Measurements from ENCODE around the gene C12orf42. TPM values are rescaled to one million over a fixed set of nuclear protein-coding genes. Genes with fewer than 3 reads are reported as not detected.
"Not testable (repeated sequence)": the region's sequence is repeated elsewhere in the genome, so short reads cannot be mapped to it uniquely, and the experiment has no call there.

The C12orf42 gene
- total RNA-seq, 1 donor from 2014 or later, result 0.89 TPM

- intact Hi-C loops (cut with DNase I); DNase-seq (ENCODE audit: low spot score); ATAC-seq: not testable (repeated sequence)
These were observed 61.3 kb downstream of the C12orf42 start for GRCh38 chr12:103434165-103435105.

GRCh38 chr12:103431950-103432349 is 63.8 kb downstream of the C12orf42 start:
- intact Hi-C loops (cut with DNase I), result no loop called here
- DNase-seq (ENCODE audit: low spot score) (no peak), ATAC-seq (no peak)

GRCh38 chr12:103431387-103431786 is 64.4 kb downstream of the C12orf42 start:
- DNase-seq (ENCODE audit: low spot score) (no peak), ATAC-seq (no peak)
- intact Hi-C loops (cut with DNase I), result no loop called here

GRCh38 chr12:103425674-103426073 is 70.1 kb downstream of the C12orf42 start:
- DNase-seq (ENCODE audit: low spot score); intact Hi-C loops (cut with DNase I); ATAC-seq: not testable (repeated sequence)

GRCh38 chr12:103424849-103425586 is 70.8 kb downstream of the C12orf42 start:
- intact Hi-C loops (cut with DNase I); ATAC-seq; DNase-seq (ENCODE audit: low spot score): not testable (repeated sequence)

GRCh38 chr12:103423516-103423910 is 72.3 kb downstream of the C12orf42 start:
- DNase-seq (ENCODE audit: low spot score), result no peak
- intact Hi-C loops (cut with DNase I), result no loop called here
- no peak for ATAC-seq

GRCh38 chr12:103422746-103423515 is 72.8 kb downstream of the C12orf42 start:
- DNase-seq (ENCODE audit: low spot score) (no peak), ATAC-seq (no peak)
- intact Hi-C loops (cut with DNase I), result no loop called here

GRCh38 chr12:103422328-103422727 is 73.4 kb downstream of the C12orf42 start:
- ATAC-seq (no peak), DNase-seq (ENCODE audit: low spot score) (no peak)
- intact Hi-C loops (cut with DNase I), result no loop called here

- DNase-seq (ENCODE audit: low spot score) (no peak), ATAC-seq (no peak)
- intact Hi-C loops (cut with DNase I), result no loop called here
These were observed 74.4 kb downstream of the C12orf42 start for GRCh38 chr12:103421402-103421801.

GRCh38 chr12:103415681-103416080 is 80.1 kb downstream of the C12orf42 start:
- intact Hi-C loops (cut with DNase I), result no loop called here
- DNase-seq (ENCODE audit: low spot score) (no peak), ATAC-seq (no peak)

GRCh38 chr12:103401421-103401820 is 94.3 kb downstream of the C12orf42 start:
- ATAC-seq, result no peak
- intact Hi-C loops (cut with DNase I), result no loop called here

GRCh38 chr12:103399986-103400385 is 95.8 kb downstream of the C12orf42 start:
- intact Hi-C loops (cut with DNase I), result no loop called here
- DNase-seq (ENCODE audit: low spot score) (no peak), ATAC-seq (peak; percentile 44)

More at GRCh38 chr12:103401421-103401820, 94.3 kb downstream of the C12orf42 start:
- DNase-seq (ENCODE audit: low spot score), result no peak

- ATAC-seq (no peak), DNase-seq (ENCODE audit: low spot score) (no peak)
- intact Hi-C loops (cut with DNase I), result no loop called here
These were observed 98.2 kb downstream of the C12orf42 start for GRCh38 chr12:103397536-103397935.

- DNase-seq (ENCODE audit: low spot score) (no peak), ATAC-seq (no peak)
- intact Hi-C loops (cut with DNase I), result no loop called here
These were observed 103.0 kb downstream of the C12orf42 start for GRCh38 chr12:103392722-103393121.

- intact Hi-C loops (cut with DNase I), result no loop called here
- ATAC-seq (no peak), DNase-seq (ENCODE audit: low spot score) (no peak)
These were observed 104.7 kb downstream of the C12orf42 start for GRCh38 chr12:103391103-103391502.

GRCh38 chr12:103387385-103387784 is 108.4 kb downstream of the C12orf42 start:
- DNase-seq (ENCODE audit: low spot score), result no peak
- intact Hi-C loops (cut with DNase I), result no loop called here
- no peak for ATAC-seq

GRCh38 chr12:103386451-103386850 is 109.3 kb downstream of the C12orf42 start:
- intact Hi-C loops (cut with DNase I), result no loop called here
- ATAC-seq (no peak), DNase-seq (ENCODE audit: low spot score) (no peak)

GRCh38 chr12:103382736-103383346 is 112.9 kb downstream of the C12orf42 start:
- DNase-seq (ENCODE audit: low spot score) (no peak), ATAC-seq (no peak)
- intact Hi-C loops (cut with DNase I), result no loop called here

GRCh38 chr12:103382119-103382518 is 113.6 kb downstream of the C12orf42 start:
- DNase-seq (ENCODE audit: low spot score) (no peak), ATAC-seq (no peak)
- intact Hi-C loops (cut with DNase I), result no loop called here

Data from sciatic nerve (tissue), 2 donors.